Activated naive CD4-positive, alpha-beta T cell treated with anti-CD3 and anti-CD28 coated beads, Interleukin-2, amount 50 U/mL, for 16 hours (primary cell): ENCODE results near the gene SIGLEC11.
"Not testable (repeated sequence)": the region's sequence is repeated elsewhere in the genome, so short reads cannot be mapped to it uniquely, and the experiment has no call there.

ENCODE experiments used
- DNase-seq: peaks from one replicate; pipeline ENCODE4 v3.0.0-alpha.2; 2020

SIGLEC11 gene

GRCh38 chr19:49950956-49951526 is 9.9 kb downstream of the SIGLEC11 start:
- no peak for DNase-seq

GRCh38 chr19:49950590-49950948 is 10.4 kb downstream of the SIGLEC11 start:
- DNase-seq = no peak

GRCh38 chr19:49949742-49950589 is 11.0 kb downstream of the SIGLEC11 start:
- DNase-seq = no peak

GRCh38 chr19:49946415-49946814 is 14.6 kb downstream of the SIGLEC11 start:
- DNase-seq = no peak

GRCh38 chr19:49944567-49944966 is 16.4 kb downstream of the SIGLEC11 start:
- not testable (repeated sequence) for DNase-seq

GRCh38 chr19:49940482-49940791 is 20.5 kb downstream of the SIGLEC11 start:
- no peak for DNase-seq

GRCh38 chr19:49939721-49940481 is 21.1 kb downstream of the SIGLEC11 start:
- no peak for DNase-seq

GRCh38 chr19:49938662-49939061 is 22.3 kb downstream of the SIGLEC11 start:
- no peak for DNase-seq

GRCh38 chr19:49937750-49938381 is 23.1 kb downstream of the SIGLEC11 start:
- peak; percentile 72 for DNase-seq

GRCh38 chr19:49936549-49936948 is 24.4 kb downstream of the SIGLEC11 start:
- no peak for DNase-seq

- DNase-seq = no peak
Observed at GRCh38 chr19:49933643-49934042, 27.3 kb downstream of the SIGLEC11 start.

GRCh38 chr19:49932731-49933131 is 28.2 kb downstream of the SIGLEC11 start:
- no peak for DNase-seq

GRCh38 chr19:49932041-49932451 is 28.9 kb downstream of the SIGLEC11 start:
- DNase-seq = no peak

- no peak for DNase-seq
Observed at GRCh38 chr19:49931293-49932040, 29.5 kb downstream of the SIGLEC11 start.

- DNase-seq = no peak
Observed at GRCh38 chr19:49930483-49931011, 30.4 kb downstream of the SIGLEC11 start.

GRCh38 chr19:49929611-49930482 is 31.1 kb downstream of the SIGLEC11 start:
- DNase-seq = peak; percentile 92

- peak; percentile 91 for DNase-seq
Observed at GRCh38 chr19:49929121-49929610, 31.8 kb downstream of the SIGLEC11 start, which contains the start of the genes ATF5 and NUP62. Gene ATF5, plus strand, starts transcription at chr19:49929205. Its CDS starts 1,646 bp downstream, at chr19:49930851. Gene NUP62, minus strand, starts transcription at chr19:49929504. Its CDS starts 19,697 bp downstream, at chr19:49909807.

- DNase-seq = no peak
Observed at GRCh38 chr19:49927526-49928264, 33.3 kb downstream of the SIGLEC11 start.

GRCh38 chr19:49926515-49926914 is 34.5 kb downstream of the SIGLEC11 start:
- no peak for DNase-seq

- DNase-seq = no peak
Observed at GRCh38 chr19:49925486-49925885, 35.5 kb downstream of the SIGLEC11 start.
